ENCODE data around the gene MAGEA8.
"Not testable (repeated sequence)": the region's sequence is repeated elsewhere in the genome, so short reads cannot be mapped to it uniquely, and the experiment has no call there.

The MAGEA8 gene

DNA sequence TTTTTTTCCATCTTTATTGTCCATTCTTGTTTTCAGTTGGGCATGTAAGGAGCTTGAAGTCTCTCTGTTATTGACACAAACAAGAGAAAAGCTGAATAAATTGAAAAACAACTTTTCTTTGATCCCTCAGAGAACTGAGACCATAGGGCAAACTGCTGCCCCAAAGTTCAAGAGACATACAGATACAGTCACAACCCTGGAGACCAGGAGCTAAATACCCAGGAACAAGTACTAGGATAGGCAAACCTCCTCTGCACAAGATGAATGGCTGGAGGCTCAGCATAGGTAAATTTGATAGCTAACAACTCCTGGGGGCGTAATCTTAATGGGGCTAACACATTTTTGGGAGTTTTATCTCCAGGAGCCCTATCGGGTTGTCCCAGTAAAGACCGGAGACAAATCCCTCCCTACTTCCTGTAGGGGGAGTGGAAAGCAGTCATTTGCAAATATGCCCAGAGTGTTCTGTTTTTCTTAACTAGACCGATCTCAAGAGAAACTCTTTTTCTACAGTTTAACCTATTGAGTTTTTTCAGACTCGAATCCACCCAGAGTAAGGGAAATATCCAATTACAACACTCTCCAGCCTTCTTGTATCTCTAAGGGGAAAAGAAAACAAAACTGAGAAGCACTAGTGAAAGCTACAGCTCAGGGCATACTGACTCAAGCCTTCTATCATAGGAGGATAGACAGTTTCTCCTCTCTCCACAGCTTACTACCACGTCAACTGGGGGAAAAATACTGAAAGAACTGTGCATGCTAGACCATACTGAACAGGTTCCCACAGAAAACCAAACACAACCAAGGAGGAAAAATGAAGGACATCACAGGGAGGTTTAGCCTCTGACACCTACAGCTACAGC is 23.1 kb downstream of the MAGEA8 start:
- in situ Hi-C loops (cut with HindIII; ENCODE audit: low sequenced_read_pairs): no loop called here

- in situ Hi-C loops (cut with HindIII; ENCODE audit: low sequenced_read_pairs): no loop called here
These were observed 27.3 kb downstream of the MAGEA8 start for GRCh38 chrX:149908308-149908707.

DNA sequence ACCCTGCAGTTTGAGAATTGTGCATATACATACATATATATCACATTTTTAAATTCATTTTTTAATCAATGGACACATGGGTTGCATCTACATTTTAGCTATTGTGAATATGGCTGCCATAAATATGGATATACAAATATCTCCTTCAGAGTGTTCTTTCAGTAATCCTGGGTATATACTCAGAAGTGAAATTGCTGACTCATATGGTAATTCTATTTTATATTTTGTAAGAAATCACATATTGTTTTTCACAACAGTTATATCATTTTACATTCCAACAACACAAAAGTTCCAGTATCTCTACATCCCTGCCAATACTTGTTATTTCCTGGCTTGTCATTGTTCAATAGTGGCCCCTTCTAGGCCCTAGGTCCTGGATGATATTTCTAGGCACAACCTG is 27.7 kb downstream of the MAGEA8 start:
- in situ Hi-C loops (cut with HindIII; ENCODE audit: low sequenced_read_pairs): no loop called here

- in situ Hi-C loops (cut with HindIII; ENCODE audit: low sequenced_read_pairs): no loop called here
These were observed 28.6 kb downstream of the MAGEA8 start for GRCh38 chrX:149909324-149910177.

- in situ Hi-C loops (cut with HindIII; ENCODE audit: low sequenced_read_pairs): no loop called here
These were observed 29.3 kb downstream of the MAGEA8 start for GRCh38 chrX:149910178-149910695.

GRCh38 chrX:149916745-149917392 is 35.9 kb downstream of the MAGEA8 start:
- in situ Hi-C loops (cut with HindIII; ENCODE audit: low sequenced_read_pairs): no loop called here

DNA sequence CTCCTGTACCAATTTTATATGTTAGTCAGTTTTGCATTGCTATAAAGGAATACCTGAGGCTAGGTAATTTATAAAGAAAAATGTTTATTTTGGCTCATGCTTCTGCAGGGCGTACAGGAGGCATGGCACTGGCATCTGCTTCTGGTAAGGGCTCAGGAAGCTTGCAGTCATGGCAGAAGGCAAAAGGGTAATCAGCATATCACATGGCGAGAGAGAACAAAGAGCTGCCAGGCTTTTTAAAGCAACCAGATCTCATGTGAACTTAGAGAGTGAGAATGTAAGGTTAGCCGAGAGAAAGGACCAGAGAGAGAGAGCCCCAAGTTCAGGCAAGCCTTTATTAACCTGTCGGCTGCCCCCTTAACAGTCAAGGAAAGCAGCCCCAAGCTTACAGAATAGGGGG is 42.9 kb downstream of the MAGEA8 start:
- in situ Hi-C loops (cut with HindIII; ENCODE audit: low sequenced_read_pairs): not testable (repeated sequence)

- in situ Hi-C loops (cut with HindIII; ENCODE audit: low sequenced_read_pairs): not testable (repeated sequence)
These were observed 43.5 kb downstream of the MAGEA8 start for GRCh38 chrX:149924434-149924833.

- in situ Hi-C loops (cut with HindIII; ENCODE audit: low sequenced_read_pairs): not testable (repeated sequence)
These were observed 46.4 kb downstream of the MAGEA8 start for GRCh38 chrX:149927245-149927963.

DNA sequence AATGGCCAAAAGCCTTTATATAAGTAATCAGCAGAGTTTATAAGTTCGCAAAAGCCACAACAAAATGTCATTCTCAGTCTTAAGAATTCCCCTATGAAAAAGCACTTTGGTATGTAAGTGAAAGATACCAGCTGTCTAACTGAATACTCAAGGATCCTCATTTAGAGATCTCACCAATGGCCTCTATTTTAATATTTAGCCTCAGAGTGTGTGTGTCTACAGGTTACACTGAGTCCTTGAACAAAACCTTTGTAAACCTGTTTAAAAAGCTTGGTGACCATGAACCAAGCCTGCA is 46.9 kb downstream of the MAGEA8 start:
- in situ Hi-C loops (cut with HindIII; ENCODE audit: low sequenced_read_pairs): not testable (repeated sequence)

- in situ Hi-C loops (cut with HindIII; ENCODE audit: low sequenced_read_pairs): not testable (repeated sequence)
These were observed 47.7 kb downstream of the MAGEA8 start for GRCh38 chrX:149928635-149929034.

DNA sequence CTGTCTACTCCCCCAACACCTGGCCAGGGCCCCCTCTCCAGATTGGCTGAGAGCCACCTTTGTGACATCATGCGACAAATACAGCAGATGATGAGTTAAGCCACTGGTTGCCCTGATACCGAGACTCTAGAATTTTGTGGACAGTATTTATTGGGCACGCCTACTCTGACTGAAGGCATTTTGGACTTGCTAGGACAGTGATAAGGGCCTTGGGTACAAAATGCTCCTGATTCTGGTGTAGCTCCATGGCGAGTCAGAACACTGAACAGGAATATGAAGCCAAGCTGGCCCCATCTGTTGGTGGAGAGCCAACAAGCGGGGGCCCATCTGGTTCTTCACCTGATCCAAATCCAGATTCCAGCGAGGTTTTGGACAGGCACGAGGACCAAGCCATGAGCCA is 48.4 kb downstream of the MAGEA8 start, which contains the start of gene HSFX4:
HSFX4 (plus strand) TSS at position 174 of the 400 bp plus-strand sequence; CDS start at position 246, 72 bp downstream.
- in situ Hi-C loops (cut with HindIII; ENCODE audit: low sequenced_read_pairs): not testable (repeated sequence)

GRCh38 chrX:149931355-149931754 is 50.4 kb downstream of the MAGEA8 start:
- in situ Hi-C loops (cut with HindIII; ENCODE audit: low sequenced_read_pairs): not testable (repeated sequence)

DNA sequence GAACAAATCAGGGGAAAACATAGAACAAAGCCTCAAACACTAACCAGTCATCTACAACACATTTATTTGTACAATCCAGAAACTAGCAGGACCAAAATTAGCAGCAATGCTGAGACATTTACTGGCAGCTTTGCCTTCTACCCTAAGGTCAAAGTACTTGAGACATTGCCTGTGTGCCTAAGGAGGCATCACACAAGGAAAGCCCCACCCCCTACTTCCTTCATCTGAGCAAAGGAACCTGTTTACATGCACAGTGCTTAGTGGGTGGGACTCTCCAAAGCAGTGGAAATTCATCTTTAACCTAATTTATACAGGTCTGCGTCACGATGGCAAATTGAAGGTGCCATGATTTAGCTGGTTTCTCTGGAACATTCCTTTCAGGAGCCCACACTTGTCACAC is 51.2 kb downstream of the MAGEA8 start:
- in situ Hi-C loops (cut with HindIII; ENCODE audit: low sequenced_read_pairs): not testable (repeated sequence)

DNA sequence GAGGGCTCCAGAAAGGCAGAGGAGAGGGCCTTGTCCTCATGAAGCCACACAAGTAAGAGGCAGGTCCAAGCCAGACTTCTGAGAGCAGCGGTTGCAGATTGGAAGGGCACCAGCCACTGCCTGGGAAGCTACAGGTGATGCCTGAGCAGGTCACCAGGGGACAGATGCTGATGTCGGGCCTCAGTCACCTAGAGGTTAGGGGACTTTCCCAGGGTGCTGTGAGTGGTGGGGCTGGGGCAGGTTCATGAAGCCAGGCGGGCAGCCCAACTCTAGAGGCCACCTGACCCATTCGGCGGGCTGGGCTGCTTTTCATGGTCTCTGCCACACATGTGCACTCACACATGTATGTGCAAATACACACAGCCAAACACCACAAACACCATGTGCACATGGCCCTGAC is 52.0 kb downstream of the MAGEA8 start:
- in situ Hi-C loops (cut with HindIII; ENCODE audit: low sequenced_read_pairs): not testable (repeated sequence)

GRCh38 chrX:149933547-149933946 is 52.6 kb downstream of the MAGEA8 start:
- in situ Hi-C loops (cut with HindIII; ENCODE audit: low sequenced_read_pairs): not testable (repeated sequence)

All from DLD1 (cell line).